Measurements from ENCODE around the gene APOB.
"Not testable (repeated sequence)": the region's sequence is repeated elsewhere in the genome, so short reads cannot be mapped to it uniquely, and the experiment has no call there.

APOB gene

DNA sequence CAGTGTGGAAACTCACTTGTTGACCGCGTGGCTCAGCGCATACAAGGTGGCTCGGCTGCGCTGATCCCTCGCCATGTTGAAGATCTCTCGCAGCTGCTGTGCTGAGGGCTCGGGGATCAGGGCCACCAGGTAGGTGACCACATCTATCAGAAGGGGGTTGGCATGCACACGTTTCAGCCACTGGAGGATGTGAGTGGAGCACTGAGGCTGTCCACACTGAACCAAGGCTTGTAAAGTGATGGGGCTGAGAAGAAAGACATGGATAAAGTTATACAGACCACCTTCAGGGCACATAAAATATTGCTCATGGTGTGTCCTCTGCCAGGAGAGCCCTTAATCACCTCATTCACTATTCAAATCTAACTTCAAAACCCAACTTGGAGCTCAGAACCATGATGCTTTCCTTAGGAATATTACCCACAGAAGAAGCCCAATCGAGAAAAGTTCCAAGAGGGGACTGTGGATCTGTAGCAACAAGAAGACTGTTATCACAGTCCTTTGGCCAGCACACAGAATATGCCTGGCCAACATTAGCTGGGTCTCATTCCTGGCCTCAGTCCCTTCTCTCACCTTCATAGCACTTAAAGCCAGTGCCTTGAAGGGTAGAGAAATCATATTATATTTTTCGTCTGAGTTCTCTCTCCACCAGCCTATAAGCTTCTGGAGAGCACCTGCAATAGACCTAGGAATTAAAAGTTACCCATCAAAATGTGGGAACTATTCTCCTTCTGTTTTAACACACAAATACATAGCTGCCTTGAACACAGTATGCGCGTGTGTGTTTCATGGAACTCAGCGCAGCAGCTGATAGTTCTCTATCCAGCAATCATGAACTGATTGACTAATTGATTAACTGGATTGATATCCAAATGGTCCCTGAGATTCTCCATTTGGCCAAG is 11.3 kb downstream of the APOB start:
- no peak for DNase-seq

- no peak for DNase-seq
Measured at GRCh38 chr2:21030983-21031968, 12.6 kb downstream of the APOB start.

GRCh38 chr2:21029519-21029918 is 14.4 kb downstream of the APOB start:
- no peak for DNase-seq

- not testable (repeated sequence) for DNase-seq
Measured at GRCh38 chr2:21028951-21029350, 14.9 kb downstream of the APOB start.

- no peak for DNase-seq
Measured at GRCh38 chr2:21028021-21028947, 15.6 kb downstream of the APOB start.

DNA sequence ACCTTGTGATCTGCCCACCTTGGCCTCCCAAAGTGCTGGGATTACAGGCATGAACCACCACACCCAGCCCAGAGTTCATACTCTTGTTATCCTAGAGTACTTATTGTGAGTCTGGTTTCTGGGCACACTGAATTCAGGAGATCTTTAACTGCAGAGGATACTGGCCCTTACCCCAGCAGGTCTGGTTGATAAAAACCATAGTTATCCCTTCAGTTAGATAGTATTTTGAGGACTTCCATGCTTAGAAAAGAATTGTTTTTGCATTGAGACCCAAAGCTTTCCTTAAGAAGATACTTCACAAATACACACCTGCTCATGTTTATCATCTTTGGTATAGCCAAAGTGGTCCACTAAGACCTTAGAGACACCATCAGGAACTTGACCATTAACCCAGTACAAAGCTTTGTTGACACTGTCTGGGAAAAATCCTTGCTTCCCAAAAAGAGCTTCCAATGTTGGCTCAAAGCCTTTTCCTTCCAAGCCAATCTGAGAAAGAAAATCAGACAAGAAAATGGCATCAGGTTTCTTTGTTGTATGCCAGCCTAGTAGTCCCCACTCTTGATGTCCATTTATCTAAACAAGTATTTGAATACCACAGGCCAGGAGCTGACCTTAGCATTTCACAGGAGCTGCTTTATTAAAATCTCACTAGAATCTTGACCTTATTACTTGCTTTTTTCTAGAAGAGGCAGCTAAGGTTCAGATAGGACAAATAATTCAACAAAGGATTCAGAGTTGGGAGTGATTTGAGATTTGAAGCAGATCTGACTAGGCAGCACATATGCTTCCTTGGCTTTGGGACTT is 17.2 kb downstream of the APOB start:
- DNase-seq, result no peak

- no peak for DNase-seq
Measured at GRCh38 chr2:21025690-21026478, 18.0 kb downstream of the APOB start.

DNA sequence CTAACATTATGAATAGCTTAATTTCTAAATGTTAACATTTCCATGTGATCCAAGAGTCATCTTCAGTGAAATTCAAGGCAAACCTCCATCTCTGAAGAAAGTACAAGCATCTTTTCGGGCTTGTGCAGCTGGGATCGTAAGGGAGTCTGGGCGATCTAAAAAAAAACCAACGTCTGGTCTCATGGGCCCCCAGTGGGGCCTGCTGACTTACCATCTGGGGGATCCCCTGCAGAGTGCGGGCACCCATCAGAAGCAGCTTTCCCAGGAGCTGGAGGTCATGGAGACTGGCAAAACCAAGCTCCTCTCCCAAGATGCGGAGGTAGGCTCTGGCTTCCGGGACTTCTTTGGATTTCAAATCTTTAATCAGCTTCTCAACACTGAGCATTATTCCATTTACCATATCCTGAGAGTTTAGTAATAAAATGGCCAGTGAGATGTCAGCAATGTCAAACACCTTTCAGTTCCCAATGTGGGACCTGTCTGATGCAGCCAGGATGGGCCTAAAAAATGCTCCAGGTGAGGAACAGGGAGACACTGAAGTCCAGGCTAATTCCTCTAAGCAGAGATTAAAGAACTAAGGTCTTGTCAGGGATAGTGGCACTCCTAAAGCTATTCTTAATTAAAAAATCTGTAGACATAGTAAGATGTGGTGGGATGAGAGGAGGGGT is 19.0 kb downstream of the APOB start:
- DNase-seq, result no peak

- DNase-seq, result no peak
Measured at GRCh38 chr2:21024198-21024597, 19.7 kb downstream of the APOB start.

DNA sequence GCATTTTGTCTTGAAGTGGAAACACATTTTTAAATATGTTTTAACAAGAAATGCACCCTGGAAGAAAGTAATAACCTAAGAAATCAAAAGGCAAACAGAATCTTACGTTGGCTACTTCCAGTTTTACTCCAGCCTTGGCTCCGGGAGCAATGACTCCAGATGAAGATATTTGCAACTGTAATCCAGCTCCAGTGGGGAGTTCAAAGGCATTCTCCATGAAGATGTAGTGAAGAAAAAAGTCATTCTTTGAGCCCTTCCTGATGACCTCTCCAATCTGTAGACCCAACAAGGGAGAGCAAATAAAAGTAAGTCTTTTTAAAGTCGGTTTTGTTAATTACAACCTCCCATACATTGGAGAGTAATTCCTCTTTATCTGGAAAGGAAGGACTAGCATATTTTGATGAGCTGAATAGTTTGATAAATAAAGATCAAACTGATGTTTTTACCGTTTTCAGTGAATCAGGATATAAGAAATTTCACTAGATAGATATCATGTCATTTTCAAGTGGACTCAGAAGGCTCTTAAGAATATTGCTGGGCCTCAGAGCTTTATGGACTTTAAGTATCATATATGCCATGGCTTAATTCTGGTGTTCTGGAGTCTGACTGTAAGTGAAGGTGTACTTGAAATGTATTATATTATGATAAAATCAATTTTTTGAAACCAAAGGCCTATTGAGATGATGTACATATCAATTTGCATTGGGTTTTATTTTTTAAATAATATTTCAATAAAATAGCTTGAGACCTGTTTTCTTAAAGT is 20.3 kb downstream of the APOB start:
- no peak for DNase-seq

DNA sequence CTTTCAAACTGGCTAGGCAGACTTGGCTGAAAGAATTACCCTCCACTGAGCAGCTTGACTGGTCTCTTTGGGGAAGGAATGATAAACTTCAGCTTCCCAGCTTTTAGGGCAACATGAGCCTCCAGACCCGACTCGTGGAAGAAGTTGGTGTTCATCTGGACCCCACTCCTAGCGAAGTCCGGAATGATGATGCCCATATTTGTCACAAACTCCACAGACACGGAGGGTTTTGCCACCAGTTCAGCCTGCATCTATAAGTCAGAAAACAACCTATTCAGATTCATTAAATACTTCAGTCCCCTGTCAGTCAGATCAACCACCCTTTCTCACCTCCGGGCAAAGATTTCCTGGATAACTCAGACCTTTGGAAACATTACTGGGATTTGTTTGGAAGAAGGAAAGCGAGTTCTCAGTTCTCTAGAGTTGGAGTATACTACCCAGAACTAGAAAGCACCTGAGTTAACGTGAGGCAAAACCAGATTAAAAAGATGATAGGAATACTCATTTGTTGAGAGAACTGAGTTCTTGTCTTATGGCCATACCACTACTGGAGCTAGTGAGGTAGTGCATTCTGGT is 21.0 kb downstream of the APOB start:
- no peak for DNase-seq

- DNase-seq, result no peak
Measured at GRCh38 chr2:21021430-21021829, 22.4 kb downstream of the APOB start.

- no peak for DNase-seq
Measured at GRCh38 chr2:21020668-21021288, 23.1 kb downstream of the APOB start.

- no peak for DNase-seq
Measured at GRCh38 chr2:21020031-21020667, 23.7 kb downstream of the APOB start.

GRCh38 chr2:21019678-21020021 is 24.2 kb downstream of the APOB start:
- no peak for DNase-seq

- DNase-seq, result no peak
Measured at GRCh38 chr2:21019000-21019677, 24.7 kb downstream of the APOB start.

DNA sequence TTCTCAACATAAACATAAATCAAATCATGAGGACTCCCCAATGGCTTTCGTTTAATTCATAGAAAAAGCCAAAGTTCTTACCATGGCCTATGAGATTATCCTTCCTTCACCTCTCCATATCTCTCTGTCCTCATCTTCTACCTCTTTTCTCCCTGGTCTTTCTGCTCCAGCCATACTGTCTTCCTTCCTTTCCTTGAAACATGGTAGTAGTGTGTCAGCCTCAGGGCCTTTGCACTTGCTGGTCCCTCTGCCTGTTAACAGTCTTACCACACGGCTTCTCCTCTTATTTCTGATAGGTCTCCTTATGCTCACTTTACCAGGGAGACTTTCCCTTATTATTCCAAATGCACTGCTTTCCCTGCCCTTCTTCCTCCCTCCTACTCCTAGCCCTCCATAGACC is 25.6 kb downstream of the APOB start:
- DNase-seq, result no peak
